Peyer's patch (tissue), 4 donors: ENCODE data around the gene MAD1L1. TPM values are rescaled to one million over a fixed set of nuclear protein-coding genes. Genes with fewer than 3 reads are reported as not detected.

ENCODE experiments used
- DNase-seq, 3 donors: peaks; one replicate each; pipeline ENCODE4 v3.0.0-alpha.2; 2017 to 2019
- H3K27ac ChIP-seq, 4 donors: fragments of 200-600 bp; sonication (generic); one replicate each; pipeline ENCODE4 v1.5.1; 2016 to 2019
- H3K27me3 ChIP-seq, 2 donors: fragments of 200-600 bp; sonication (generic); one replicate each; pipeline ENCODE4 v1.5.1; 2019
- H3K36me3 ChIP-seq, 3 donors: fragments of 200-600 bp; sonication (generic); one replicate each; pipeline ENCODE4 v1.5.1; 2016 to 2019
- H3K4me1 ChIP-seq, 4 donors: fragments of 200-600 bp; sonication (generic); one replicate each; pipeline ENCODE4 v1.5.1; 2016 to 2019
- H3K4me3 ChIP-seq, 4 donors: fragments of 200-600 bp; sonication (generic); 1 replicate in 3 of 4; 2 replicates in 1 of 4; pipeline ENCODE4 v1.5.1; 2016 to 2019; ENCODE audit warnings: mild to moderate bottlenecking in 1 of 4
- H3K9me3 ChIP-seq, 4 donors: fragments of 200-600 bp; sonication (generic); one replicate each; pipeline ENCODE4 v1.5.1; 2016 to 2019; ENCODE audit warnings: mild to moderate bottlenecking in 1 of 4
- POLR2A ChIP-seq, 2 donors: fragments of 450-650 bp; IDR thresholded peaks; one replicate each; pipeline ENCODE4 v1.5.1; 2017; ENCODE audit warnings: antibody characterized with exemption in 2 of 2, mild to moderate bottlenecking in 2 of 2, moderate library complexity in 2 of 2
- total RNA-seq, 4 donors: library from RNA; depleted of rRNA; stranded (reverse); fragments of >200 nt; gene quantifications; one replicate each; pipeline ENCODE4 v1.1.0, GENCODE V29; 2016
- TF ChIP-seq, protein P1 (sequence below), 6 experiments: fragments of 450-650 bp in 4 of 6; fragments of 200-600 bp in 2 of 6; sonication (generic) in 1 of 6; IDR thresholded peaks; one replicate each; pipeline ENCODE4 v1.5.1; 2017 to 2019; ENCODE audit warnings: antibody characterized with exemption in 6 of 6, mild to moderate bottlenecking in 3 of 6, moderate library complexity in 1 of 6

MAD1L1 gene
- total RNA-seq, 4 donors from 2014 or later: 43.9 to 417 (median 59.1) TPM

DNA sequence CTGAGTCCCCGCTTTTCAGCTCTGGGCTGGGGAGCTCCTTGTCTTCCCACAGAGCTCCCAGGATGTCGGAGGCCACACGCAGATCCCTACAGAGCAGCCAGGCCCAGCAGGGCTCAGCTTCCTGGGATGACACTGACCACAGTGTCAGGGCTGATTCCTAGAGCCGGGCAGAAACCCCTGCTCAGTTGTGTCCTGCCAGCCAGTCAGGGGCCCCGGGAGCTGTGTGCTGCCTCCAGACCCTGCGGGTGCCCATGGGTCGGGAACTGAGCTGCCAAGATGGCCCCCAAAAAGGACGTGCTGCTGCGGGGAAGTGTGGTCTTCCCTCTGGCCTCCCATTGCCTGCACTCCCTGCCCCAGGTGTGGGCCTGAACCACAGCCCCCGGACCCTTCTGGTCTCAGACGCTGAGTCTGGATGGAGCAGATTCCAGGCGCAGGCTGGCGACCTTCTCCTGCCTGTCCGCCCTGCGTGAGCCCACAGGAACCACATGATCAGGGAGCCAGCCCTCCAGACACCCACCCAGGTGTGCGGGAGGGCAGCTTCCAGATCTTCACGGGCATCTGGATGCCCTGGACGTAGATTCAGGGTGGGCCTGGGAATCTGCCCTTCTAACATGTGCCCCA is 217.4 kb downstream of the MAD1L1 start:
- Histone ChIP-seq H3K27ac (no peak overlapping the region), H3K9me3 (no peaks in the 10 kb centered on the region), H3K36me3 (no peaks in the 10 kb centered on the region), H3K4me1 (peaks cover 0 to 7% (median 3%) of the 10 kb centered on the region in 4 donors), H3K27me3 (no peaks in the 10 kb centered on the region), H3K4me3 (no peak overlapping the region)
- DNase-seq: peak in 1 of 3 donors; percentile 28
- TF ChIP-seq POLR2A (IDR thresholded peaks at IDR 0.05): no peak
- TF ChIP-seq, protein P1, sequence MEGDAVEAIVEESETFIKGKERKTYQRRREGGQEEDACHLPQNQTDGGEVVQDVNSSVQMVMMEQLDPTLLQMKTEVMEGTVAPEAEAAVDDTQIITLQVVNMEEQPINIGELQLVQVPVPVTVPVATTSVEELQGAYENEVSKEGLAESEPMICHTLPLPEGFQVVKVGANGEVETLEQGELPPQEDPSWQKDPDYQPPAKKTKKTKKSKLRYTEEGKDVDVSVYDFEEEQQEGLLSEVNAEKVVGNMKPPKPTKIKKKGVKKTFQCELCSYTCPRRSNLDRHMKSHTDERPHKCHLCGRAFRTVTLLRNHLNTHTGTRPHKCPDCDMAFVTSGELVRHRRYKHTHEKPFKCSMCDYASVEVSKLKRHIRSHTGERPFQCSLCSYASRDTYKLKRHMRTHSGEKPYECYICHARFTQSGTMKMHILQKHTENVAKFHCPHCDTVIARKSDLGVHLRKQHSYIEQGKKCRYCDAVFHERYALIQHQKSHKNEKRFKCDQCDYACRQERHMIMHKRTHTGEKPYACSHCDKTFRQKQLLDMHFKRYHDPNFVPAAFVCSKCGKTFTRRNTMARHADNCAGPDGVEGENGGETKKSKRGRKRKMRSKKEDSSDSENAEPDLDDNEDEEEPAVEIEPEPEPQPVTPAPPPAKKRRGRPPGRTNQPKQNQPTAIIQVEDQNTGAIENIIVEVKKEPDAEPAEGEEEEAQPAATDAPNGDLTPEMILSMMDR (IDR thresholded peaks at IDR 0.05): no peak

- Histone ChIP-seq H3K27ac (no peak overlapping the region), H3K27me3 (no peaks in the 10 kb centered on the region), H3K4me3 (no peak overlapping the region), H3K9me3 (no peaks in the 10 kb centered on the region), H3K4me1 (no peaks in the 10 kb centered on the region), H3K36me3 (no peaks in the 10 kb centered on the region)
- no peak for TF ChIP-seq POLR2A (IDR thresholded peaks at IDR 0.05)
- TF ChIP-seq, protein P1 (IDR thresholded peaks at IDR 0.05): no peak
- peak in 1 of 3 donors; percentile 34 for DNase-seq
These were observed 218.1 kb downstream of the MAD1L1 start for GRCh38 chr7:2014391-2015241.

DNA sequence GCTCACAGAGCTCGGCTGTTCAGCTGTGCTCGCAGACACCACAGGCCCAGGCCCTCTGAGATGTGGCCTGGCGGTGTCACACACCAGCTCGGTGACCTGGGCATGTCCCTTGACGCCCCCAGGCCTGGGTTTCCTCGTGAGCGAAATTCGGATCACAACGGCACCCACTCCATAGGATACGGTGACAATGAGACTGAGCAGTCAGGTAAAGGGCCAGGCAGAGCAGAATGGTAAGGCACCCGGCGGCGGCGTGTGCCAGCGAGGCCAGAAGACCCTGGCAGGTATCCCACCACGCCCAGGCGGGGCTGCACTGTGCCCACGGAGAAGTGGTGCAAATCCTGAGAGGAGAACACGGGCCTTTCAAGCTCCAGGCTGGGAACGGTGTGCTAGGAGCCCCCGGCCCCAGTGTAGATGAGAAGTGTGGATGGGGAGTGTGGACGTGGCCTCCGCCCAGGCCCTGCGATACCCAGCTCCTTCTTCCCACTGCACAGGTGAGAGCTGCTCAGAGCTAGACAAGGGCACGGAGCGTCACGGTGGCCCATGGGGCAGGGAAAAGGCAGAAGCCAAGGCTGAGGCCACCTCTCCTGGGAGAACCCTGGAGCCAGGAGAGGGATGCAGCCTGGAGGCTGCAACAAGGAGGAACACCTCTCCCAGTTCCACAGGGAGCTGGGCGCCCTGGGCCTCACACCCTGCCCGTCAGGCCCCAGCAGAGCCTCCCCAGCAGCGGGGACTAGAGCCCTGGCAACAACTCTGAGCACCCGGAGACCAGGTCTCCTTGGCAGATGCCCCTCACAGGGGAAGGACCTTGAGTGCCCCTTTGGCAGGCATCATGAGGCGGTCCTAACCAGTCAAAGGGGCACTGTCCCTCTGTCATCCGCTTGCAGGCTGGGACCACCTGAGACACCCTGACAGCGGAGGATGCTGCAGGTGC is 219.1 kb downstream of the MAD1L1 start:
- Histone ChIP-seq H3K9me3 (no peaks in the 10 kb centered on the region), H3K27ac (no peak overlapping the region), H3K4me1 (no peaks in the 10 kb centered on the region), H3K27me3 (no peaks in the 10 kb centered on the region), H3K36me3 (no peaks in the 10 kb centered on the region), H3K4me3 (no peak overlapping the region)
- TF ChIP-seq, protein P1 (IDR thresholded peaks at IDR 0.05): no peak
- TF ChIP-seq POLR2A (IDR thresholded peaks at IDR 0.05): no peak
- DNase-seq: peak in 1 of 3 donors; percentile 47

DNA sequence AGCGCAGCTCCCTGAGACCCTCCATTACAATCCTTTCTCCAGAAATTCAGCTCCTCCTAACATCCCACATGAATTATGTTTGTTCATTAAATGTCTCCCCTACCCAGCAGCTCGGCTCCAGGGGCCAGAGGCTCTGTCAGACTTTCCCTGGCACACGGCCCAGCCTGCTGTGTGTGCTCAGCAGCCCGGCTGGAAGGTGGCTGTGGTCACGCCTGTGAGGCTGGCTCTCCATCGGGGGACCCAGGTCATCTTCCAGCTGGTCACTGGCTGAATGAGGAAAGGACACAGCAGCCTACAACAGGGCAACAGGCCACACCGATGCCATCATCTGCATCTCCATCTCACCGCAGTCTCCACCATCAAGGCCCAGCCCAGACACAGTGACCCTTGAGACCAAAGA is 219.8 kb downstream of the MAD1L1 start:
- Histone ChIP-seq H3K27ac (no peak overlapping the region), H3K4me1 (no peaks in the 10 kb centered on the region), H3K36me3 (no peaks in the 10 kb centered on the region), H3K9me3 (no peaks in the 10 kb centered on the region), H3K27me3 (no peaks in the 10 kb centered on the region), H3K4me3 (no peak overlapping the region)
- no peak for DNase-seq
- TF ChIP-seq, protein P1 (IDR thresholded peaks at IDR 0.05): no peak
- no peak for TF ChIP-seq POLR2A (IDR thresholded peaks at IDR 0.05)
